Measurements from ENCODE around the gene DOCK3. TPM values are rescaled to one million over a fixed set of nuclear protein-coding genes. Genes with fewer than 3 reads are reported as not detected.
"Not testable (repeated sequence)": the region's sequence is repeated elsewhere in the genome, so short reads cannot be mapped to it uniquely, and the experiment has no call there.

Gene DOCK3
- total and polyA plus RNA-seq, 2 donors from 2014 or later: 0.49 to 0.54 TPM

DNA sequence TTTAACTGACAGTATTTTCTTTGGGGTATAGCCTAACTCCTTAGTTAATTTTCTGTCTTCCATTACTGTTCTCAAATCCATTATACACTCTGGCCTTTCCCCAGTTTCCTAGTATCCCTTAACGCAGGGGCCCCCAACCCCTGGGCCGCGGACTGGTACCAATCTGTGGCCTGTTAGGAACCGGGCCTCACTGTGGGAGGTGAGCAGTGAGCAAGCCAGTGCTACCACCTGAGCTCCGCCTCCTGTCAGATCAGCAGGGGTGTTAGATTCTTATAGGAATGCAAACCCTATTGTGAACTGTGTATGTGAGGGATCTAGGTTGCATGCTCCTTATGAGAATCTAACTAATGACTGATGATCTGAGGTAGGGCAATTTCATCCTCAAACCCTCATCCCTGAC lies 75.1 kb downstream of the DOCK3 start:
- DNase-seq: no peak
- no peak for FAIRE-seq
- TF ChIP-seq, protein P1, sequence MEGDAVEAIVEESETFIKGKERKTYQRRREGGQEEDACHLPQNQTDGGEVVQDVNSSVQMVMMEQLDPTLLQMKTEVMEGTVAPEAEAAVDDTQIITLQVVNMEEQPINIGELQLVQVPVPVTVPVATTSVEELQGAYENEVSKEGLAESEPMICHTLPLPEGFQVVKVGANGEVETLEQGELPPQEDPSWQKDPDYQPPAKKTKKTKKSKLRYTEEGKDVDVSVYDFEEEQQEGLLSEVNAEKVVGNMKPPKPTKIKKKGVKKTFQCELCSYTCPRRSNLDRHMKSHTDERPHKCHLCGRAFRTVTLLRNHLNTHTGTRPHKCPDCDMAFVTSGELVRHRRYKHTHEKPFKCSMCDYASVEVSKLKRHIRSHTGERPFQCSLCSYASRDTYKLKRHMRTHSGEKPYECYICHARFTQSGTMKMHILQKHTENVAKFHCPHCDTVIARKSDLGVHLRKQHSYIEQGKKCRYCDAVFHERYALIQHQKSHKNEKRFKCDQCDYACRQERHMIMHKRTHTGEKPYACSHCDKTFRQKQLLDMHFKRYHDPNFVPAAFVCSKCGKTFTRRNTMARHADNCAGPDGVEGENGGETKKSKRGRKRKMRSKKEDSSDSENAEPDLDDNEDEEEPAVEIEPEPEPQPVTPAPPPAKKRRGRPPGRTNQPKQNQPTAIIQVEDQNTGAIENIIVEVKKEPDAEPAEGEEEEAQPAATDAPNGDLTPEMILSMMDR (IDR thresholded peaks at IDR 0.05; ENCODE audit: borderline replicate concordance, extremely low read depth, insufficient read depth): no peak

DNA sequence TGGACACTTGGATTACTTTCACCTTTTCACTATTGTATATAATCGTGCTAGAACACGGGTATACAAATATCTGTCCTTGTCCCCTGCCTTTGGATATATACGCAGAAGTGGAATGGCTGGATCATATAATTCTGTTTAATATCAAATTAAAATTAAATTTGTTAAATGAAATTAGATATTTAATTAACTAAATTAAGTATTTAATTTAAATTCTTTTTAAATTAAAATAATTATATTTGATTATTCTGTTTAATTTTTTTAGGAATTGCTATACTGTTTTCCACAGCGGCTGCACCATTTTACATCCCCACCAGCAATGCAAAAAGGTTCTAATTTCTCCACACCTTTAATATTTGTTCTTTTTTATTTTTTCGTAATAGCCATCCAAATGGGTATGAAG lies 84.3 kb downstream of the DOCK3 start:
- no peaks in the 10 kb centered on the region for H3K4me1 ChIP-seq (ENCODE audit: control insufficient read depth in 2 of 3, insufficient read depth in 2 of 3, low read depth in 1 of 3, low read length in 3 of 3)
- H3K36me3 ChIP-seq (ENCODE audit: control insufficient read depth in 2 of 3, insufficient read depth in 3 of 3, low read length in 3 of 3): no peaks in the 10 kb centered on the region
- peak; percentile 84 for FAIRE-seq
- no peak overlapping the region for H3K9ac ChIP-seq (ENCODE audit: low read length in 3 of 3)
- TF ChIP-seq, protein P1 (IDR thresholded peaks at IDR 0.05; ENCODE audit: borderline replicate concordance, extremely low read depth, insufficient read depth): no peak
- H3K27me3 ChIP-seq (ENCODE audit: control insufficient read depth, insufficient read depth, low read length): no peaks in the 10 kb centered on the region
- no peak for DNase-seq
- no peak overlapping the region for H3K27ac ChIP-seq (ENCODE audit: low read depth in 2 of 2, low read length in 2 of 2)
- H3K4me3 ChIP-seq (ENCODE audit: low read length in 3 of 3): no peak overlapping the region
- H3K9me3 ChIP-seq (ENCODE audit: control insufficient read depth in 2 of 3, insufficient read depth in 1 of 3, low read length in 3 of 3): no peaks in the 10 kb centered on the region
- intact Hi-C loops (cut with DNase I): no loop called here

More for the DNA sequence above, 75.1 kb downstream of the DOCK3 start:
- H3K9me3 ChIP-seq (ENCODE audit: control insufficient read depth in 2 of 3, insufficient read depth in 1 of 3, low read length in 3 of 3): no peaks in the 10 kb centered on the region
- H3K4me3 ChIP-seq (ENCODE audit: low read length in 3 of 3): no peak overlapping the region
- H3K4me1 ChIP-seq (ENCODE audit: control insufficient read depth in 2 of 3, insufficient read depth in 2 of 3, low read depth in 1 of 3, low read length in 3 of 3): no peaks in the 10 kb centered on the region
- H3K36me3 ChIP-seq (ENCODE audit: control insufficient read depth in 2 of 3, insufficient read depth in 3 of 3, low read length in 3 of 3): no peaks in the 10 kb centered on the region
- intact Hi-C loops (cut with DNase I): no loop called here
- H3K27me3 ChIP-seq (ENCODE audit: control insufficient read depth, insufficient read depth, low read length): no peaks in the 10 kb centered on the region
- no peak overlapping the region for H3K27ac ChIP-seq (ENCODE audit: low read depth in 2 of 2, low read length in 2 of 2)
- no peak overlapping the region for H3K9ac ChIP-seq (ENCODE audit: low read length in 3 of 3)

DNA sequence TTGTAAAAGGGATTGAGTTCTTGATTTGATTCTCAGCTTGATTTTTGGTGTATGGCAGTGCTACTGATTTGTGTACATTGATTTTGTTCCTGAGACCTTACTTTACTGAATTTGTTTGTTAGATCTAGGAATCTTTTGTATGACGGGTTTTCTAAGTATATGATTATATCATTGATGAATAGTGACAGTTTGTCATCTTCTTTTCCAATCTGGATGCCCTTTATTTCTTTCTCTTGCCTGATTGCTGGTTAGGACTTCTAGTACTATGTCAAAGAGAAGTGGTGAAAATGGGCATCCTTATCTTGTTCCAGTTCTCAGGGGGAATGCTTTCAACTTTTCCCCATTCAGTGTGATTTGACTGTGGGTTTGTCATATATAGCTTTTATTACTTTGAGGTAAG lies 103.0 kb downstream of the DOCK3 start:
- FAIRE-seq (no peak), DNase-seq (no peak)
- H3K27me3 ChIP-seq (ENCODE audit: control insufficient read depth, insufficient read depth, low read length): no peaks in the 10 kb centered on the region
- H3K9me3 ChIP-seq (ENCODE audit: control insufficient read depth in 2 of 3, insufficient read depth in 1 of 3, low read length in 3 of 3): no peaks in the 10 kb centered on the region
- no peak overlapping the region for H3K9ac ChIP-seq (ENCODE audit: low read length in 3 of 3)
- H3K27ac ChIP-seq (ENCODE audit: low read depth in 2 of 2, low read length in 2 of 2): no peak overlapping the region
- no peaks in the 10 kb centered on the region for H3K36me3 ChIP-seq (ENCODE audit: control insufficient read depth in 2 of 3, insufficient read depth in 3 of 3, low read length in 3 of 3)
- intact Hi-C loops (cut with DNase I): no loop called here
- TF ChIP-seq, protein P1 (IDR thresholded peaks at IDR 0.05; ENCODE audit: borderline replicate concordance, extremely low read depth, insufficient read depth): no peak
- H3K4me1 ChIP-seq (ENCODE audit: control insufficient read depth in 2 of 3, insufficient read depth in 2 of 3, low read depth in 1 of 3, low read length in 3 of 3): no peaks in the 10 kb centered on the region
- H3K4me3 ChIP-seq (ENCODE audit: low read length in 3 of 3): no peak overlapping the region

DNA sequence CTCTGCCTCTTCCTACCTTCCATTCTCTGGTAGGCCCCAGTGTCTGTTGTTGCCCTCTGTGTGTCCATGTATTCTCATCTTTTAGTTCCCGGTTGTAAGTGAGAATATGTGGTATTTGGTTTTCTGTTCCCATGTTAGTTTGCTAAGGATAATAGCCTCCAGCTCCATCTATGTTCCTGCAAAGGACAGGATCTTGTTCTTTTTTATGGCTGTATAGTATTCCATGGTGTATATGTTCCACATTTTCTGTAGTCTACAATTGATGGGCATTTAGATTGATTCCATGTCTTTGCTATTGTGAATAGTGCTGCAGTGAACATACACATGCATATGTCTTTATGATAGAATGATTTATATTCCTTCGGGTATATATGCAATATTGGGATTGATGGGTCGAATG lies 107.0 kb downstream of the DOCK3 start:
- H3K9ac ChIP-seq (ENCODE audit: low read length in 3 of 3); FAIRE-seq; H3K36me3 ChIP-seq (ENCODE audit: control insufficient read depth in 2 of 3, insufficient read depth in 3 of 3, low read length in 3 of 3); H3K9me3 ChIP-seq (ENCODE audit: control insufficient read depth in 2 of 3, insufficient read depth in 1 of 3, low read length in 3 of 3); H3K27ac ChIP-seq (ENCODE audit: low read depth in 2 of 2, low read length in 2 of 2); intact Hi-C loops (cut with DNase I); H3K4me1 ChIP-seq (ENCODE audit: control insufficient read depth in 2 of 3, insufficient read depth in 2 of 3, low read depth in 1 of 3, low read length in 3 of 3); DNase-seq; H3K4me3 ChIP-seq (ENCODE audit: low read length in 3 of 3); H3K27me3 ChIP-seq (ENCODE audit: control insufficient read depth, insufficient read depth, low read length): not testable (repeated sequence)

Measured in kidney (tissue), 14 donors.